ENCODE results near the gene ELMOD3.
"Not testable (repeated sequence)": the region's sequence is repeated elsewhere in the genome, so short reads cannot be mapped to it uniquely, and the experiment has no call there.

The ELMOD3 gene

GRCh38 chr2:85437488-85438200, 83.1 kb downstream of the ELMOD3 start:
- Histone ChIP-seq H3K4me3 (ENCODE audit: low read length) (no peak overlapping the region), H3K4me1 (ENCODE audit: control insufficient read depth, insufficient read depth, low read length) (peaks cover 61% of the 10 kb centered on the region), H3K36me3 (ENCODE audit: control insufficient read depth, insufficient read depth, low read length) (no peaks in the 10 kb centered on the region), H3K9ac (ENCODE audit: low read length) (peak overlapping the region; percentile 71), H3K9me3 (ENCODE audit: control insufficient read depth, low read length) (no peaks in the 10 kb centered on the region), H3K27me3 (ENCODE audit: control insufficient read depth, insufficient read depth, low read length) (no peaks in the 10 kb centered on the region)

- H3K9me3 ChIP-seq (ENCODE audit: control insufficient read depth, low read length), result no peaks in the 10 kb centered on the region
- H3K27me3 ChIP-seq (ENCODE audit: control insufficient read depth, insufficient read depth, low read length), result no peaks in the 10 kb centered on the region
- peaks cover 55% of the 10 kb centered on the region for H3K4me1 ChIP-seq (ENCODE audit: control insufficient read depth, insufficient read depth, low read length)
- H3K36me3 ChIP-seq (ENCODE audit: control insufficient read depth, insufficient read depth, low read length), result no peaks in the 10 kb centered on the region
- no peak overlapping the region for H3K4me3 ChIP-seq (ENCODE audit: low read length)
- peak overlapping the region; percentile 71 for H3K9ac ChIP-seq (ENCODE audit: low read length)
Measured at GRCh38 chr2:85438201-85439024, 83.8 kb downstream of the ELMOD3 start.

- Histone ChIP-seq H3K9me3 (ENCODE audit: control insufficient read depth, low read length) (no peaks in the 10 kb centered on the region), H3K36me3 (ENCODE audit: control insufficient read depth, insufficient read depth, low read length) (no peaks in the 10 kb centered on the region), H3K4me1 (ENCODE audit: control insufficient read depth, insufficient read depth, low read length) (peaks cover 49% of the 10 kb centered on the region), H3K4me3 (ENCODE audit: low read length) (no peak overlapping the region), H3K9ac (ENCODE audit: low read length) (peak overlapping the region; percentile 71), H3K27me3 (ENCODE audit: control insufficient read depth, insufficient read depth, low read length) (no peaks in the 10 kb centered on the region)
Measured at GRCh38 chr2:85439025-85439472, 84.5 kb downstream of the ELMOD3 start.

GRCh38 chr2:85439569-85439968, 85.0 kb downstream of the ELMOD3 start:
- not testable (repeated sequence) for H3K27me3 ChIP-seq (ENCODE audit: control insufficient read depth, insufficient read depth, low read length); H3K9me3 ChIP-seq (ENCODE audit: control insufficient read depth, low read length); H3K4me3 ChIP-seq (ENCODE audit: low read length); H3K9ac ChIP-seq (ENCODE audit: low read length); H3K36me3 ChIP-seq (ENCODE audit: control insufficient read depth, insufficient read depth, low read length)
- peaks cover 44% of the 10 kb centered on the region for H3K4me1 ChIP-seq (ENCODE audit: control insufficient read depth, insufficient read depth, low read length)

GRCh38 chr2:85439986-85440385, 85.4 kb downstream of the ELMOD3 start:
- Histone ChIP-seq H3K27me3 (ENCODE audit: control insufficient read depth, insufficient read depth, low read length) (no peaks in the 10 kb centered on the region), H3K9ac (ENCODE audit: low read length) (no peak overlapping the region), H3K9me3 (ENCODE audit: control insufficient read depth, low read length) (no peaks in the 10 kb centered on the region), H3K4me1 (ENCODE audit: control insufficient read depth, insufficient read depth, low read length) (peaks cover 42% of the 10 kb centered on the region), H3K36me3 (ENCODE audit: control insufficient read depth, insufficient read depth, low read length) (no peaks in the 10 kb centered on the region), H3K4me3 (ENCODE audit: low read length) (no peak overlapping the region)

GRCh38 chr2:85440729-85441128, 86.2 kb downstream of the ELMOD3 start:
- Histone ChIP-seq H3K9me3 (ENCODE audit: control insufficient read depth, low read length) (no peaks in the 10 kb centered on the region), H3K4me1 (ENCODE audit: control insufficient read depth, insufficient read depth, low read length) (peaks cover 37% of the 10 kb centered on the region), H3K9ac (ENCODE audit: low read length) (no peak overlapping the region), H3K27me3 (ENCODE audit: control insufficient read depth, insufficient read depth, low read length) (no peaks in the 10 kb centered on the region), H3K4me3 (ENCODE audit: low read length) (no peak overlapping the region), H3K36me3 (ENCODE audit: control insufficient read depth, insufficient read depth, low read length) (no peaks in the 10 kb centered on the region)

Measured in mucosa of stomach (tissue), 1 donor.